C4-2B (cell line): ENCODE measurements around the gene NMRK1.

Experiments used
- ZFX ChIP-seq: fragments of 450-650 bp; IDR thresholded peaks from 2 replicates; pipeline ENCODE4 v1.6.1; 2017
- TF ChIP-seq, protein P1 (sequence below): fragments of 450-650 bp; conservative IDR thresholded peaks from 2 replicates; pipeline ENCODE4 v1.5.1; 2017; ENCODE audit warnings: mild to moderate bottlenecking

- TF ChIP-seq, protein P1, sequence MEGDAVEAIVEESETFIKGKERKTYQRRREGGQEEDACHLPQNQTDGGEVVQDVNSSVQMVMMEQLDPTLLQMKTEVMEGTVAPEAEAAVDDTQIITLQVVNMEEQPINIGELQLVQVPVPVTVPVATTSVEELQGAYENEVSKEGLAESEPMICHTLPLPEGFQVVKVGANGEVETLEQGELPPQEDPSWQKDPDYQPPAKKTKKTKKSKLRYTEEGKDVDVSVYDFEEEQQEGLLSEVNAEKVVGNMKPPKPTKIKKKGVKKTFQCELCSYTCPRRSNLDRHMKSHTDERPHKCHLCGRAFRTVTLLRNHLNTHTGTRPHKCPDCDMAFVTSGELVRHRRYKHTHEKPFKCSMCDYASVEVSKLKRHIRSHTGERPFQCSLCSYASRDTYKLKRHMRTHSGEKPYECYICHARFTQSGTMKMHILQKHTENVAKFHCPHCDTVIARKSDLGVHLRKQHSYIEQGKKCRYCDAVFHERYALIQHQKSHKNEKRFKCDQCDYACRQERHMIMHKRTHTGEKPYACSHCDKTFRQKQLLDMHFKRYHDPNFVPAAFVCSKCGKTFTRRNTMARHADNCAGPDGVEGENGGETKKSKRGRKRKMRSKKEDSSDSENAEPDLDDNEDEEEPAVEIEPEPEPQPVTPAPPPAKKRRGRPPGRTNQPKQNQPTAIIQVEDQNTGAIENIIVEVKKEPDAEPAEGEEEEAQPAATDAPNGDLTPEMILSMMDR: no peak
- no peak for TF ChIP-seq ZFX
These were observed 44.3 kb upstream of the NMRK1 start for GRCh38 chr9:75132244-75132643.
